D721Med (cell line): ENCODE data around the gene ANAPC5.

Experiments
- DNase-seq: peaks from one replicate; pipeline ENCODE4 v3.0.0; 2011; ENCODE audit warnings: low spot score; ENCODE audit not compliant: insufficient read length
- FAIRE-seq: peaks from 2 replicates; lab custom pipeline; 2011; peaks lifted over from hg19 to GRCh38; lab: Jason Lieb, UNC
- CTCF ChIP-seq: IDR thresholded peaks from 2 replicates; pipeline ENCODE4 v1.5.1; 2012; ENCODE audit warnings: mild to moderate bottlenecking, control low read depth; ENCODE audit not compliant: insufficient read depth; ENCODE audit errors: missing control alignments

ANAPC5 gene

GRCh38 chr12:121263206-121263935 is 88.8 kb downstream of the ANAPC5 start:
- no peak for FAIRE-seq
- no peak for DNase-seq
- TF ChIP-seq CTCF, result no peak

GRCh38 chr12:121261398-121261797 is 90.8 kb downstream of the ANAPC5 start:
- FAIRE-seq (no peak), DNase-seq (no peak)
- no peak for TF ChIP-seq CTCF

GRCh38 chr12:121260091-121260490 is 92.1 kb downstream of the ANAPC5 start:
- DNase-seq (no peak), FAIRE-seq (no peak)
- no peak for TF ChIP-seq CTCF

GRCh38 chr12:121259074-121259473 is 93.1 kb downstream of the ANAPC5 start:
- FAIRE-seq (no peak), DNase-seq (no peak)
- TF ChIP-seq CTCF, result no peak
